Skeletal muscle tissue (tissue), 4 donors: ENCODE results near the gene TPRG1. TPM values are rescaled to one million over a fixed set of nuclear protein-coding genes. Genes with fewer than 3 reads are reported as not detected.

Source experiments
- H3K27ac ChIP-seq: one replicate; pipeline ENCODE4 v1.7.0; 2013; ENCODE audit warnings: mild to moderate bottlenecking, low read depth, low read length, inconsistent platforms
- H3K27me3 ChIP-seq, 3 donors: one replicate each; pipeline ENCODE4 v1.7.0; 2013; ENCODE audit warnings: low read length in 3 of 3; ENCODE audit not compliant: control insufficient read depth in 3 of 3, insufficient read depth in 3 of 3
- H3K36me3 ChIP-seq, 3 donors: one replicate each; pipeline ENCODE4 v1.7.0; 2013; ENCODE audit warnings: low read length in 3 of 3; ENCODE audit not compliant: control insufficient read depth in 3 of 3, insufficient read depth in 3 of 3
- H3K4me1 ChIP-seq, 3 donors: one replicate each; pipeline ENCODE4 v1.7.0; 2013; ENCODE audit warnings: low read length in 3 of 3, mild to moderate bottlenecking in 3 of 3; ENCODE audit not compliant: control insufficient read depth in 3 of 3, insufficient read depth in 3 of 3
- H3K4me3 ChIP-seq, 3 donors: one replicate each; pipeline ENCODE4 v1.7.0; 2013; ENCODE audit warnings: low read length in 3 of 3
- H3K9ac ChIP-seq, 3 donors: one replicate each; pipeline ENCODE4 v1.7.0; 2013; ENCODE audit warnings: low read length in 3 of 3, mild to moderate bottlenecking in 3 of 3, moderate library complexity in 2 of 3, low read depth in 1 of 3
- H3K9me3 ChIP-seq, 3 donors: one replicate each; pipeline ENCODE4 v1.7.0; 2013; ENCODE audit warnings: low read length in 3 of 3; ENCODE audit not compliant: control insufficient read depth in 3 of 3
- total RNA-seq: library from RNA; depleted of rRNA; stranded (reverse); fragments of >200 nt; gene quantifications from one replicate; pipeline ENCODE4 v1.2.3, GENCODE V29; 2014
- donor health status: Osteomylitis.

Gene TPRG1
- total RNA-seq, 1 donor from 2014 or later, result 6.8 TPM

- H3K27me3 ChIP-seq, result no peaks in the 10 kb centered on the region
- H3K27ac ChIP-seq, result no peak overlapping the region
- H3K4me3 ChIP-seq, result no peak overlapping the region
- H3K9ac ChIP-seq, result no peak overlapping the region
- peaks cover 3 to 8% (median 7%) of the 10 kb centered on the region in 3 donors for H3K4me1 ChIP-seq
- H3K36me3 ChIP-seq, result no peaks in the 10 kb centered on the region
- no peaks in the 10 kb centered on the region for H3K9me3 ChIP-seq
Observed at GRCh38 chr3:189369636-189370035, 197.9 kb downstream of the TPRG1 start.

DNA sequence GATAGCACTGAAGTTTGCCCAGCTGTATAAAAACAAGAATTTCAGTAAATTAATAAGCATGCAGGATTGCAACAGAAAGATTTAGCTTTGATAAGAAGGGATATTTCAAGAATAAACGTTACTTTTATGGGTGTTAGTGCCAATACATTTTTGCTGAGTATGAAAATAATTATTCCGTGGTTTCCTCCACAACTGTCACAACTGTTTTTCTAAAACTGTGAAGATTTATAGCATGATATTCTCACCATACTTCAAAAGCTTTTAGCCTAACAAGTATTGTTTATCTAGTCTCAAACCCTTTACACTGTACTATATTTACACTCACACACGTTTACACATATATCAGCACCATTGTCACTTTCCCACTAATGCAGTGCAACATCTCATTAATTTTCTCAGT lies 200.5 kb downstream of the TPRG1 start:
- Histone ChIP-seq H3K9me3 (no peaks in the 10 kb centered on the region), H3K27ac (no peak overlapping the region), H3K9ac (no peak overlapping the region), H3K4me3 (no peak overlapping the region), H3K36me3 (no peaks in the 10 kb centered on the region), H3K27me3 (no peaks in the 10 kb centered on the region), H3K4me1 (peaks cover 0 to 2% (median 0%) of the 10 kb centered on the region in 3 donors)
